Fibroblast of gingiva (primary cell): ENCODE measurements around the gene PRKG1.
A peak's percentile ranks its signal among the peaks of the same experiment; 100 is the strongest.
"Not testable (repeated sequence)": the region's sequence is repeated elsewhere in the genome, so short reads cannot be mapped to it uniquely, and the experiment has no call there.

ENCODE experiments used
- DNase-seq: peaks from one replicate; pipeline ENCODE4 v3.0.0-alpha.2; 2011; ENCODE audit warnings: low read depth

Gene PRKG1

GRCh38 chr10:51224671-51225161 is 150.4 kb downstream of the PRKG1 start:
- peak; percentile 90 for DNase-seq

GRCh38 chr10:51227897-51228713 is 153.8 kb downstream of the PRKG1 start:
- no peak for DNase-seq

- no peak for DNase-seq
Observed at GRCh38 chr10:51228714-51229100, 154.4 kb downstream of the PRKG1 start.

GRCh38 chr10:51230887-51231585 is 156.7 kb downstream of the PRKG1 start:
- DNase-seq = no peak

GRCh38 chr10:51231754-51232153 is 157.5 kb downstream of the PRKG1 start:
- peak; percentile 41 for DNase-seq

DNA sequence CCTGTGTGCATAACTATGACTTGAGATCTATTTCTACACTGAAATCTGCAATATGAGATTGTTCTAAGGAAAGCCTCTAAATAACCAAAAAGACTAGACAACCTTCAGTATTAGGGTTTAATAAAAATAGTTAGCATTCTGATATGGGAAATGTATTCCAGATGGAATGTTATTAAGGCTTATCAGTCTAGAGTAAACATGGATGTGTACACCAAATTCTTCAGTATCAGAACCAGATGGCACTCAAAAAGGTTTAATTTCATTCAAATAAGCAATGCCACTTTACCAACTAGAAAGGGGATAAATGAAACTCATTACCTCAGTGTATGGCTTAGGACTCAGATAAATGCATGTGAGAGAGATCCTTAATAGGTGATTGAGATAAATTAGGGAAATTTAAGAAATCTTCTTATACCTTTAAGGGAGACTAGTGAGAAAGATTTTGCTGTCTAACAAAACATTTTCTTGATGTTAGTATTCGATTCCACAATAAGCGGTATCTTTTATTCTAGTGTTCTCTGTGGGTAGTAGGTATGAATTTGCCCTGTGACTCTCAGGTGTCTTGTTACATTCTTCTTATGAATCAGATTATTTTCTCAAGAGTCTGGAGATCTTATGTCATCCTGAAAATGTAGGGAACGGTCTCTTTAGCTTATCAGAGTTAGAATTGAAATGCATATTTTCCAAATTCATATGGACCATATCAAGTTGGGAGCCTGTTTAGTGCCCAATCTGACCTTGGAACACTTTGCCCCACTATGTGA is 159.2 kb downstream of the PRKG1 start:
- DNase-seq = no peak

GRCh38 chr10:51235865-51236264 is 161.6 kb downstream of the PRKG1 start:
- DNase-seq = no peak

DNA sequence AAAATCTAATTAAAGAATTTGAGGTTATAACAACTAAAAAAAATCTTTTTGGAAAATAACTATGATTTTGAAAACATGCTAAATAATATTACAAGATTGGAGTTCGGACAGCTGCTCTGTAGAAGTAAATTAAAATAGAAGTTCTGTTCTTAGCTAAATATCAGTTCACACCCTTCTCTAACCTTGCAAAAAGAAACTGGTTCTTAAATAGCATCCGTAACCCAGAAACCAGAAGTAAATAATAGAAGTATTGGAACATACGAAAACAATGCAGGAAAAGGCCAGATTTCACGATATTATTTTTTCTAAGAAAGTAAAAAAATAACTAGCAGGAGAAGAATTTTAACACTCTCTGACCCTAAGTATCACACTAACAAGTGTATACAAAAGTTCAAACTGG is 164.7 kb downstream of the PRKG1 start:
- DNase-seq = no peak

- no peak for DNase-seq
Observed at GRCh38 chr10:51241461-51241860, 167.2 kb downstream of the PRKG1 start.

GRCh38 chr10:51242393-51242792 is 168.1 kb downstream of the PRKG1 start:
- no peak for DNase-seq

DNA sequence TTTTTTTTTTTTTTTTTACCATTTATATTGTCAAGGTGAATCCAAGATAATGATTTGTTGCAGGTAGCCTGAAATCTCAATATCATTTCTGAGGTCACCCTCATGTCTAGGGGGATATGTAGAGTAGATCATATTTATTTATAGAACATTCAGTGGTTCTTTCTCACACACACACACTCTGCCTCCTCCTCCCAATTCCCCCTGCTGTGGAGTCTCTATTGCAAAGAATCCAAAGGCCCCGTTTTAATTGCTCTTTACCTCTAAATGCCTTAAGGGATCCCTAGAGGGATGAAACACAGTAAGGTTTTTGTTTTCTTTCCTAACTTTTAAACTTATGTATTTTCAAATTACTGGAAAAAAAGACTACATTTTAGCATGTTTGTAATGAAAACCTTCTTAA is 170.0 kb downstream of the PRKG1 start:
- DNase-seq = no peak

DNA sequence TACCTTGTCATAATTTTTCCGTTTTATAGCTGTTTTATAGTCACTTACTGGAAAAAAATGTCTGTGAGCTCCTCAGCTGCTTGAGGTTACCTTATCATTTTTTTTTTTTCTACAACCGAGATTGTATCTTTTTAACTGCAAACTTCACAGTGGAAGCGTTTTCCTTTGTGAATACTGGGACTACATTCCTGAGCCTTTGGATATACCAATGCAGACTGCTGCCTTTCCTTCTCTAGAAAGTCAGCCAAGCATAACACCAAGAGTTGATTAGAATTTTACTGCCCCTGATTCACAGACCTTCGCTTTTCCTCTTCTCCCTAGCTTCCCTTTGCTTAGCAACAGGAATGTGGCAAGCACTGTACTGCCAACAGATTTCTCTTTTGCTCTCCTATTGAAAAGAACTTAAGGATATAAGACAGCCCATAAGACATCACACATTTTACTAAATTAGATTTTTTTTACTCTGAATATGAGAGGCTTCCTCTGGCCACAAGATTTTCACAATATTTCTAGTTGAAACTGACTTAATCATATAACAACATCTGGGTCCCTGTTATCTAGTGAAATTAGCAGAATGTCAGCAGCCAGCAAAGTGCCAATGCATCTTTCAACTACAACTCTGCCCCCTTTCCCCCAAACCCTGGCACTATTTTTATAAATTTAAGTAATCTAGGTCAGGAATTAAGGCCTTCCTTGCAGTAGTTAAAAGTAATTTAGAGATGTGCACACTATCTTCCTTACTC is 170.6 kb downstream of the PRKG1 start:
- DNase-seq = peak; percentile 27

- DNase-seq = no peak
Observed at GRCh38 chr10:51246156-51246555, 171.9 kb downstream of the PRKG1 start.

DNA sequence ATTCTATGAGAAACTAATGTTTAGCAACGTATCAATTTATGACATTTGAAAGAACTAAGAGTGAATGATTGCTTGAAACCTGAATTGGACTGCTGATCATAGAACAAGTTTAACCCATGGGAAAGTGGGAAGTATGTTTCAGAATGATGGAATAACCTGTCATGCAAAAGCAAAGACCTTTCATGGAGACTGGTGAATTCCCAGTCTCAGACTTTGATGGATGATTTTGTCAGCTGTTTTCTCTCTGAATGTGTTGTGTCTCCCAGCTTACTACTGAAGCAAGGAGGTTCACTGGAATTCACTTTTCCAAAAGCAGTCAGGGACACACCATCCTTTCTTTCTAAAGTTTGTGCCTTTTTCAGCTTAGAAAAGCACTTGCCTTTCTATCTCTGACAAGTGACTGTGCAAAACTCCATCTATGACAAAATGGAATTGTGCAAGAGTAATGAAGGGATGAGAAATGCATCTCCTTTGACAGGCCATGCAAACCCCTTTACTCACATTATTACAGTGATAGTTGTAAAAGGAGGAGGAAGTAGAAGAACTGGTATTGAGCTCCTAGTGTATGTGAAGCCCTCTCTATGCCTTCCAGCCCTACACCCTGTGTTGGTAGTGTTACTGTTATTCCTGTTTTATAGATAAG is 176.1 kb downstream of the PRKG1 start:
- DNase-seq = no peak

- DNase-seq = no peak
Observed at GRCh38 chr10:51251110-51251509, 176.8 kb downstream of the PRKG1 start.

- DNase-seq = no peak
Observed at GRCh38 chr10:51255381-51255780, 181.1 kb downstream of the PRKG1 start.

DNA sequence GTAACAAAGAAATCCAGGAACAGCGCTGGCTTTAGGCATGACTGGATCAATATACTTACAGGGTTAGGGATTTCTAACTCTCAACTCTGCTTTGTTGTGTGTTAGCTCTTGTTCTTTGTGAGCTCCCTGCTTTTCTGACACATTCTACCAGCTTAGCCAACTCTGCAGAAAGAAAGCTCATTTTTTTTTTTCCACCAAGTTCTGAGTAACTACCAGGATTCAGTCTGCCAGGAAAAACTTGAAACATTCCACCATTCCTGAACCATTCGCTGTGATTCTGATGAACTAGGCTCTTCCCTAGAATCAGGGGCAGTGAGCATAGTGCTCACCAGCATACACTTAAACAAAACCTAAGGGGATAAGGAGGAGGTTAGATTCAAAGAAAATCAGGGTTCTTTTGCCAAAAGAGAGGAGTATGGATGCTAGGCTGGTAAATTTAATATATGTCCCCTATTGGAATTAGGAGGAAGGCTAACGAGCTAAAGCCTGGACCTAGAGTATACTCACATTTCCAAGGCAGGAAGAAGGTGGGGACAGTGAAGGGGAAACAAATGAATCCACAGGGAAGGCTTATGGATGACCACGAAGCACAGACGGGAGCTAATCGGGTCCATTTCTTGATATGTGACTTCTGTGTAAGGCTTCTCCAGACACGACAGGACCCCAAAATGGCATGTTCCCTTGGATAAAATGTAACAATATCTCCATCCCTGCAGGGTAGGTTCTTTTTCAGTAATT is 183.4 kb downstream of the PRKG1 start:
- DNase-seq = peak; percentile 36

DNA sequence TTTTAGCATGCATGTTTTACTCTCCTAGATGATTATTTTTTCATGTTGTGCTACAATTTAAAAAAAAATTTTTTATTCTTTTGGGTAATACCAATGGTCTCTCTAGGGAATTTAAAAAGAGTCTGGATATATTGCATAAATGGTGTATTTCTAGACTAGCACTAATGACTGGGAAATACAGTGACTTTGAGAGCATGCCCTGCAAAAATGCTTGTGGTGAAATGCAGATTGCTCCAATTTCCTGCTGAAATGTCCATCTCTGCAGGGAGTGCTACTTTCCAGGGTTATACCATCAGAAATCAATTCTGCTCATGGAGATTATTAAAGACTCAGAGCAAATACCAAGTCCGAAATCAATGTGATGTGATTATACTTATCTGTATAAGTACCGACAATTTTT is 186.1 kb downstream of the PRKG1 start:
- DNase-seq = peak; percentile 76

GRCh38 chr10:51266496-51266895 is 192.2 kb downstream of the PRKG1 start:
- peak; percentile 34 for DNase-seq

- not testable (repeated sequence) for DNase-seq
Observed at GRCh38 chr10:51267980-51268570, 193.8 kb downstream of the PRKG1 start.
